Measurements from ENCODE around the gene CBX5.

CBX5 gene

GRCh38 chr12:54240971-54241588, 38.8 kb downstream of the CBX5 start:
- no peaks in the 10 kb centered on the region for H3K27me3 ChIP-seq (ENCODE audit: low read depth, low read length)

GRCh38 chr12:54240129-54240528, 39.8 kb downstream of the CBX5 start:
- Histone ChIP-seq H2AFZ (ENCODE audit: low read depth, low read length) (no peak overlapping the region), H3K4me1 (ENCODE audit: low read length) (peaks cover 16% of the 10 kb centered on the region), H3K79me2 (ENCODE audit: low read length) (no peaks in the 10 kb centered on the region), H3K36me3 (replicated peaks; ENCODE audit: low read depth, low read length) (peaks cover 49% of the 10 kb centered on the region), H3K9me3 (ENCODE audit: insufficient read depth, low read length) (no peaks in the 10 kb centered on the region), H3K9ac (ENCODE audit: low read length) (no peak overlapping the region), H3K27ac (ENCODE audit: low read length) (no peak overlapping the region), H3K4me2 (ENCODE audit: low read length) (no peak overlapping the region), H3K4me3 (ENCODE audit: low read length) (no peak overlapping the region), H4K20me1 (ENCODE audit: insufficient read depth, low read length) (peaks cover 8% of the 10 kb centered on the region; the same call in 1 of the 2 replicates), H3K27me3 (ENCODE audit: low read depth, low read length) (no peaks in the 10 kb centered on the region)
- TF ChIP-seq CTCF (IDR thresholded peaks at IDR 0.05; ENCODE audit: low read depth, low read length) (no peak), EZH2phosphoT487 (IDR thresholded peaks at IDR 0.05; ENCODE audit: low read depth) (no peak)

More at GRCh38 chr12:54240971-54241588, 38.8 kb downstream of the CBX5 start:
- H3K27ac ChIP-seq (ENCODE audit: low read length): peak overlapping the region; percentile 54
- TF ChIP-seq EZH2phosphoT487 (IDR thresholded peaks at IDR 0.05; ENCODE audit: low read depth) (no peak), CTCF (IDR thresholded peaks at IDR 0.05; ENCODE audit: low read depth, low read length) (no peak)
- peaks cover 16% of the 10 kb centered on the region for H3K4me1 ChIP-seq (ENCODE audit: low read length)
- H3K4me2 ChIP-seq (ENCODE audit: low read length): peak overlapping the region; percentile 20; the same call in 1 of the 2 replicates
- H2AFZ ChIP-seq (ENCODE audit: low read depth, low read length): no peak overlapping the region
- peaks cover 49% of the 10 kb centered on the region for H3K36me3 ChIP-seq (replicated peaks; ENCODE audit: low read depth, low read length)
- H3K4me3 ChIP-seq (ENCODE audit: low read length): no peak overlapping the region
- no peaks in the 10 kb centered on the region for H3K9me3 ChIP-seq (ENCODE audit: insufficient read depth, low read length)
- H4K20me1 ChIP-seq (ENCODE audit: insufficient read depth, low read length): peaks cover 8% of the 10 kb centered on the region; the same call in 1 of the 2 replicates
- no peaks in the 10 kb centered on the region for H3K79me2 ChIP-seq (ENCODE audit: low read length)
- H3K9ac ChIP-seq (ENCODE audit: low read length): no peak overlapping the region

GRCh38 chr12:54239620-54240019, 40.3 kb downstream of the CBX5 start:
- no peak overlapping the region for H3K9ac ChIP-seq (ENCODE audit: low read length)
- no peaks in the 10 kb centered on the region for H3K79me2 ChIP-seq (ENCODE audit: low read length)
- no peaks in the 10 kb centered on the region for H3K27me3 ChIP-seq (ENCODE audit: low read depth, low read length)
- H3K4me1 ChIP-seq (ENCODE audit: low read length): peaks cover 16% of the 10 kb centered on the region
- peaks cover 8% of the 10 kb centered on the region; the same call in 1 of the 2 replicates for H4K20me1 ChIP-seq (ENCODE audit: insufficient read depth, low read length)
- H3K4me3 ChIP-seq (ENCODE audit: low read length): no peak overlapping the region
- H3K36me3 ChIP-seq (replicated peaks; ENCODE audit: low read depth, low read length): peaks cover 48% of the 10 kb centered on the region
- no peak overlapping the region for H2AFZ ChIP-seq (ENCODE audit: low read depth, low read length)
- H3K9me3 ChIP-seq (ENCODE audit: insufficient read depth, low read length): no peaks in the 10 kb centered on the region
- no peak for TF ChIP-seq EZH2phosphoT487 (IDR thresholded peaks at IDR 0.05; ENCODE audit: low read depth)
- TF ChIP-seq CTCF (IDR thresholded peaks at IDR 0.05; ENCODE audit: low read depth, low read length): no peak
- H3K27ac ChIP-seq (ENCODE audit: low read length): no peak overlapping the region
- no peak overlapping the region for H3K4me2 ChIP-seq (ENCODE audit: low read length)

- H3K9ac ChIP-seq (ENCODE audit: low read length): no peak overlapping the region
- no peaks in the 10 kb centered on the region for H3K9me3 ChIP-seq (ENCODE audit: insufficient read depth, low read length)
- H3K4me3 ChIP-seq (ENCODE audit: low read length): no peak overlapping the region
- H3K36me3 ChIP-seq (replicated peaks; ENCODE audit: low read depth, low read length): peaks cover 47% of the 10 kb centered on the region
- H3K4me2 ChIP-seq (ENCODE audit: low read length): no peak overlapping the region
- peaks cover 16% of the 10 kb centered on the region for H3K4me1 ChIP-seq (ENCODE audit: low read length)
- no peaks in the 10 kb centered on the region for H3K79me2 ChIP-seq (ENCODE audit: low read length)
- H3K27ac ChIP-seq (ENCODE audit: low read length): no peak overlapping the region
- peaks cover 8% of the 10 kb centered on the region; the same call in 1 of the 2 replicates for H4K20me1 ChIP-seq (ENCODE audit: insufficient read depth, low read length)
- TF ChIP-seq EZH2phosphoT487 (IDR thresholded peaks at IDR 0.05; ENCODE audit: low read depth) (no peak), CTCF (IDR thresholded peaks at IDR 0.05; ENCODE audit: low read depth, low read length) (no peak)
- no peak overlapping the region for H2AFZ ChIP-seq (ENCODE audit: low read depth, low read length)
- no peaks in the 10 kb centered on the region for H3K27me3 ChIP-seq (ENCODE audit: low read depth, low read length)
Observed at GRCh38 chr12:54238531-54238930, 41.4 kb downstream of the CBX5 start.
